ENCODE results near the gene TOM1L2.

TOM1L2 gene

GRCh38 chr17:17987901-17988300 lies 15.7 kb upstream of the TOM1L2 start:
- no peak for DNase-seq (ENCODE audit: extremely low read depth, low read depth)

GRCh38 chr17:17987187-17987896 lies 15.1 kb upstream of the TOM1L2 start:
- TF ChIP-seq, protein P1, sequence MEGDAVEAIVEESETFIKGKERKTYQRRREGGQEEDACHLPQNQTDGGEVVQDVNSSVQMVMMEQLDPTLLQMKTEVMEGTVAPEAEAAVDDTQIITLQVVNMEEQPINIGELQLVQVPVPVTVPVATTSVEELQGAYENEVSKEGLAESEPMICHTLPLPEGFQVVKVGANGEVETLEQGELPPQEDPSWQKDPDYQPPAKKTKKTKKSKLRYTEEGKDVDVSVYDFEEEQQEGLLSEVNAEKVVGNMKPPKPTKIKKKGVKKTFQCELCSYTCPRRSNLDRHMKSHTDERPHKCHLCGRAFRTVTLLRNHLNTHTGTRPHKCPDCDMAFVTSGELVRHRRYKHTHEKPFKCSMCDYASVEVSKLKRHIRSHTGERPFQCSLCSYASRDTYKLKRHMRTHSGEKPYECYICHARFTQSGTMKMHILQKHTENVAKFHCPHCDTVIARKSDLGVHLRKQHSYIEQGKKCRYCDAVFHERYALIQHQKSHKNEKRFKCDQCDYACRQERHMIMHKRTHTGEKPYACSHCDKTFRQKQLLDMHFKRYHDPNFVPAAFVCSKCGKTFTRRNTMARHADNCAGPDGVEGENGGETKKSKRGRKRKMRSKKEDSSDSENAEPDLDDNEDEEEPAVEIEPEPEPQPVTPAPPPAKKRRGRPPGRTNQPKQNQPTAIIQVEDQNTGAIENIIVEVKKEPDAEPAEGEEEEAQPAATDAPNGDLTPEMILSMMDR (IDR thresholded peaks at IDR 0.05; ENCODE audit: low read depth, low read length), result no peak
- DNase-seq (ENCODE audit: extremely low read depth, low read depth), result no peak

More at GRCh38 chr17:17987901-17988300, 15.7 kb upstream of the TOM1L2 start:
- TF ChIP-seq, protein P1 (IDR thresholded peaks at IDR 0.05; ENCODE audit: low read depth, low read length), result no peak

- no peak for DNase-seq (ENCODE audit: extremely low read depth, low read depth)
- TF ChIP-seq, protein P1 (IDR thresholded peaks at IDR 0.05; ENCODE audit: low read depth, low read length), result no peak; the same call in 1 of the 2 replicates
Observed at GRCh38 chr17:17985555-17985954, 13.4 kb upstream of the TOM1L2 start.

- TF ChIP-seq, protein P1 (IDR thresholded peaks at IDR 0.05; ENCODE audit: low read depth, low read length), result no peak
Observed at GRCh38 chr17:17985153-17985552, 13.0 kb upstream of the TOM1L2 start.

DNA sequence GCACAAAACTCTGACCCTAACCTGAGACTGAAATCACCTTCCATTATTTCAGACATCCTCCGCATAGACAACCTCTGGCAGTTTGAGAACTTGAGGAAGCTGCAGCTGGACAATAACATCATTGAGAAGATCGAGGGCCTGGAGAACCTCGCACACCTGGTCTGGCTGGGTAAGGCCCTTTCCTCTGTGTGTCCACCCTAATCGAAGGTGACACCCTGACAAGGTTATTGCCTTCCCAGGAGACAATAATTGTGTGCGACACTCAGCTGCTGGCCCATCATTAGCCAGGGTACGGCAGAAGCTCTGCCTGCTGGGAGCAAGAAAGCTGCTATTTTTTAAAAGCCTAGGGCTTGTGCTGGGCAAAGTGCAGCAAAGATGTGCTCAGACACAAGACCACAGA lies 11.6 kb upstream of the TOM1L2 start:
- DNase-seq (ENCODE audit: extremely low read depth, low read depth), result no peak
- TF ChIP-seq, protein P1 (IDR thresholded peaks at IDR 0.05; ENCODE audit: low read depth, low read length), result no peak

More at GRCh38 chr17:17985153-17985552, 13.0 kb upstream of the TOM1L2 start:
- no peak for DNase-seq (ENCODE audit: extremely low read depth, low read depth)

- TF ChIP-seq, protein P1 (IDR thresholded peaks at IDR 0.05; ENCODE audit: low read depth, low read length), result no peak
Observed at GRCh38 chr17:17983376-17983775, 11.2 kb upstream of the TOM1L2 start.

GRCh38 chr17:17982801-17983200 lies 10.6 kb upstream of the TOM1L2 start:
- TF ChIP-seq, protein P1 (IDR thresholded peaks at IDR 0.05; ENCODE audit: low read depth, low read length), result no peak
- DNase-seq (ENCODE audit: extremely low read depth, low read depth), result no peak

More at GRCh38 chr17:17983376-17983775, 11.2 kb upstream of the TOM1L2 start:
- no peak for DNase-seq (ENCODE audit: extremely low read depth, low read depth)
